H1 (cell line): ENCODE data around the gene TPM2. TPM values are rescaled to one million over a fixed set of nuclear protein-coding genes. Genes with fewer than 3 reads are reported as not detected.

Experiments
- CTCF ChIA-PET: fragments of 300-600 bp; sonication (Branson Sonifier 250); formaldehyde crosslinking; loops from one replicate; lab custom pipeline; 2021; ENCODE audit not compliant: partially characterized antibody; lab: Charles Lee
- POLR2A ChIA-PET: fragments of 300-600 bp; sonication (Branson Sonifier 250); formaldehyde crosslinking; loops from one replicate; lab custom pipeline; 2021; ENCODE audit warnings: inconsistent platforms; ENCODE audit not compliant: partially characterized antibody; lab: Charles Lee
- DNase-seq, 2 experiments: peaks; one replicate each; pipeline versions ENCODE4 v3.0.0 to v3.0.0-alpha.2; 2010 to 2022; ENCODE audit warnings: low spot score in 2 of 2, low read depth in 1 of 2, mixed read lengths in 1 of 2
- FAIRE-seq: peaks from 2 replicates; lab custom pipeline; 2011; peaks lifted over from hg19 to GRCh38; lab: Jason Lieb, UNC
- H2AFZ ChIP-seq: 2 replicates; pipeline ENCODE4 v1.8.1; 2012; ENCODE audit warnings: low read length, inconsistent platforms
- H2AK5ac ChIP-seq: 2 replicates; pipeline ENCODE4 v1.6.1; 2013; ENCODE audit warnings: low read depth, low read length
- H2BK120ac ChIP-seq: replicated peaks from 2 replicates; pipeline ENCODE3; 2013; ENCODE audit warnings: low read depth, low read length, inconsistent platforms
- H2BK12ac ChIP-seq: 2 replicates; pipeline ENCODE4 v1.6.1; 2013; ENCODE audit warnings: low read depth, low read length
- H2BK15ac ChIP-seq: 2 replicates; pipeline ENCODE4 v1.6.1; 2013; ENCODE audit warnings: low read length
- H2BK20ac ChIP-seq: 2 replicates; pipeline ENCODE4 v1.6.1; 2013; ENCODE audit warnings: low read length
- H2BK5ac ChIP-seq: 2 replicates; pipeline ENCODE4 v1.6.1; 2013; ENCODE audit warnings: low read depth, low read length
- H3K14ac ChIP-seq: 2 replicates; pipeline ENCODE4 v1.6.1; 2013; ENCODE audit warnings: inconsistent platforms; ENCODE audit not compliant: insufficient read length
- H3K18ac ChIP-seq: 2 replicates; pipeline ENCODE4 v1.6.1; 2013; ENCODE audit warnings: low read length; ENCODE audit errors: extremely low read depth
- H3K23ac ChIP-seq: 2 replicates; pipeline ENCODE4 v1.6.1; 2013; ENCODE audit warnings: inconsistent platforms; ENCODE audit not compliant: insufficient read length
- H3K23me2 ChIP-seq: 2 replicates; pipeline ENCODE4 v1.6.1; 2013; ENCODE audit warnings: low read depth, low read length
- H3K27ac ChIP-seq: 2 replicates; pipeline ENCODE4 v1.6.1; 2011; ENCODE audit warnings: low read depth, low read length, inconsistent platforms
- H3K27me3 ChIP-seq, 4 experiments: replicated peaks in 1 of 4; 1 replicate in 1 of 4; 2 replicates in 3 of 4; pipeline versions ENCODE4 v1.6.1 to v1.8.1; 2011 to 2013; ENCODE audit warnings: low read length in 3 of 4, mild to moderate bottlenecking in 3 of 4, inconsistent platforms in 2 of 4, mixed read lengths in 2 of 4, moderate library complexity in 1 of 4; ENCODE audit not compliant: control insufficient read depth in 3 of 4, insufficient read depth in 3 of 4; ENCODE audit errors: extremely low read depth in 1 of 4
- H3K36me3 ChIP-seq, 4 experiments: 2 replicates each; pipeline versions ENCODE4 v1.6.1 to v1.8.1; 2011 to 2013; ENCODE audit warnings: mild to moderate bottlenecking in 4 of 4, low read length in 3 of 4, moderate library complexity in 2 of 4, control low read depth in 1 of 4, inconsistent platforms in 1 of 4; ENCODE audit not compliant: insufficient read depth in 4 of 4, control insufficient read depth in 2 of 4
- H3K4ac ChIP-seq: replicated peaks from 2 replicates; pipeline ENCODE3; 2013; ENCODE audit warnings: low read length, low read depth, mixed read lengths, inconsistent platforms; ENCODE audit not compliant: insufficient read length
- H3K4me1 ChIP-seq, 4 experiments: replicated peaks in 1 of 4; 1 replicate in 1 of 4; 2 replicates in 3 of 4; pipeline versions ENCODE4 v1.6.1 to v1.8.1; 2011 to 2013; ENCODE audit warnings: low read length in 3 of 4, inconsistent platforms in 2 of 4, mixed read lengths in 1 of 4; ENCODE audit not compliant: insufficient read depth in 4 of 4, control insufficient read depth in 3 of 4
- H3K4me2 ChIP-seq, 2 experiments: 2 replicates each; pipeline versions ENCODE4 v1.6.1 to v1.8.1; 2011 to 2013; ENCODE audit warnings: low read depth in 2 of 2, low read length in 2 of 2, control low read depth in 1 of 2, inconsistent platforms in 1 of 2, mild to moderate bottlenecking in 1 of 2; ENCODE audit not compliant: insufficient read depth in 1 of 2
- H3K4me3 ChIP-seq, 4 experiments: fragments of 200-600, 300-600 bp in 1 of 4; sonication (generic), shearing (Covaris generic), sonication (Bioruptor Twin) in 1 of 4; 2 replicates each; pipeline versions ENCODE4 v1.5.1 to v1.8.1; 2011 to 2016; ENCODE audit warnings: low read length in 4 of 4, low read depth in 3 of 4, control low read depth in 2 of 4, inconsistent platforms in 2 of 4, mild to moderate bottlenecking in 2 of 4, mixed read lengths in 1 of 4, moderate library complexity in 1 of 4; ENCODE audit not compliant: insufficient read depth in 2 of 4; ENCODE audit errors: extremely low read depth in 1 of 4
- H3K56ac ChIP-seq: replicated peaks from 2 replicates; pipeline ENCODE3; 2013; ENCODE audit warnings: low read depth, mild to moderate bottlenecking, mixed read lengths, low read length, inconsistent platforms; ENCODE audit not compliant: insufficient read length
- H3K79me1 ChIP-seq: 2 replicates; pipeline ENCODE4 v1.6.1; 2013; ENCODE audit warnings: low read depth, low read length, control low read depth
- H3K79me2 ChIP-seq, 2 experiments: 2 replicates each; pipeline versions ENCODE4 v1.6.1 to v1.8.1; 2012 to 2013; ENCODE audit warnings: low read length in 2 of 2, mild to moderate bottlenecking in 2 of 2, inconsistent platforms in 1 of 2; ENCODE audit not compliant: insufficient read depth in 2 of 2, control insufficient read depth in 1 of 2
- H3K9ac ChIP-seq, 4 experiments: replicated peaks in 1 of 4; 1 replicate in 1 of 4; 2 replicates in 3 of 4; pipeline versions ENCODE4 v1.6.1 to v1.8.1; 2011 to 2013; ENCODE audit warnings: low read depth in 3 of 4, low read length in 3 of 4, control low read depth in 2 of 4, mild to moderate bottlenecking in 2 of 4, moderate library complexity in 2 of 4, inconsistent platforms in 1 of 4; ENCODE audit errors: extremely low read depth in 1 of 4
- H3K9me3 ChIP-seq, 2 experiments: 2 replicates each; pipeline versions ENCODE4 v1.6.1 to v1.8.1; 2012 to 2013; ENCODE audit warnings: mild to moderate bottlenecking in 2 of 2, moderate library complexity in 2 of 2, control low read depth in 1 of 2, inconsistent platforms in 1 of 2, low read depth in 1 of 2, low read length in 1 of 2, mixed read lengths in 1 of 2; ENCODE audit not compliant: insufficient read depth in 2 of 2
- H4K20me1 ChIP-seq, 2 experiments: replicated peaks in 1 of 2; 2 replicates each; pipeline versions ENCODE3 to v1.8.1; 2011 to 2013; ENCODE audit warnings: inconsistent platforms in 2 of 2, low read length in 2 of 2, mild to moderate bottlenecking in 1 of 2; ENCODE audit not compliant: insufficient read depth in 2 of 2, control insufficient read depth in 1 of 2
- H4K5ac ChIP-seq: 2 replicates; pipeline ENCODE4 v1.6.1; 2013; ENCODE audit warnings: low read length, low read depth, mixed read lengths, inconsistent platforms; ENCODE audit not compliant: insufficient read length
- H4K8ac ChIP-seq: 2 replicates; pipeline ENCODE4 v1.8.0; 2013; ENCODE audit warnings: mild to moderate bottlenecking, moderate library complexity, low read length, inconsistent platforms; ENCODE audit not compliant: insufficient read depth; ENCODE audit errors: extremely low read depth
- H4K91ac ChIP-seq: replicated peaks from 2 replicates; pipeline ENCODE3; 2013; ENCODE audit warnings: low read length, mixed read lengths, inconsistent platforms; ENCODE audit not compliant: insufficient read length
- CBX5 ChIP-seq: fragments of 300-800, 300-1000 bp; sonication (generic); IDR thresholded peaks from 2 replicates; pipeline ENCODE4 v1.7.1; 2016; ENCODE audit warnings: antibody characterized with exemption, low read length, low read depth
- CHD1 ChIP-seq: IDR thresholded peaks from 2 replicates; pipeline ENCODE4 v1.6.1; 2012; ENCODE audit warnings: low read depth, low read length, improper control_type of control experiment
- EP300 ChIP-seq, 2 experiments: IDR thresholded peaks; 1 replicate in 1 of 2; 2 replicates in 1 of 2; pipeline ENCODE4 v1.6.1; 2011 to 2012; ENCODE audit warnings: low read depth in 2 of 2, low read length in 2 of 2, mild to moderate bottlenecking in 2 of 2, borderline replicate concordance in 1 of 2, inconsistent platforms in 1 of 2, moderate library complexity in 1 of 2
- FOSL1 ChIP-seq: IDR thresholded peaks from 2 replicates; pipeline ENCODE4 v1.6.1; 2011; ENCODE audit warnings: mild to moderate bottlenecking, low read depth, low read length, moderate library complexity; ENCODE audit not compliant: insufficient read depth
- KDM5A ChIP-seq: fragments of 200-600 bp; IDR thresholded peaks from 2 replicates; pipeline ENCODE4 v1.7.1; 2012; ENCODE audit warnings: mild to moderate bottlenecking, low read length, inconsistent platforms, mixed read lengths
- POLR2AphosphoS5 ChIP-seq: IDR thresholded peaks from 2 replicates; pipeline ENCODE4 v1.6.1; 2011; ENCODE audit warnings: low read depth, low read length
- RAD21 ChIP-seq, 2 experiments: IDR thresholded peaks in 1 of 2; conservative IDR thresholded peaks in 1 of 2; 2 replicates each; pipeline ENCODE4 v1.6.1; 2011; ENCODE audit warnings: low read depth in 2 of 2, low read length in 2 of 2, improper control_type of control experiment in 1 of 2, inconsistent platforms in 1 of 2, mild to moderate bottlenecking in 1 of 2, moderate library complexity in 1 of 2
- SUZ12 ChIP-seq: fragments of 200-600 bp; sonication (generic); IDR thresholded peaks from 2 replicates; pipeline ENCODE4 v1.6.1; 2012; ENCODE audit warnings: mild to moderate bottlenecking, inconsistent platforms, low read length, moderate library complexity, mixed read lengths
- TBP ChIP-seq: IDR thresholded peaks from 2 replicates; pipeline ENCODE4 v1.6.1; 2011; ENCODE audit warnings: low read depth, low read length, improper control_type of control experiment
- WGBS, 2 experiments: shearing (Covaris generic) in 1 of 2; methylation state at CpG; one replicate each; pipeline versions ENCODE4 v1.1.6 to v1.1.7; 2013 to 2015; ENCODE audit warnings: low lambda C conversion rate in 2 of 2, mixed read lengths in 2 of 2, inconsistent platforms in 1 of 2, low coverage in 1 of 2, missing lambda C conversion rate in 1 of 2; ENCODE audit not compliant: insufficient replicate concordance in 2 of 2, insufficient coverage in 1 of 2, insufficient read length in 1 of 2; ENCODE audit errors: extremely low coverage in 1 of 2, missing lambda C conversion rate in 1 of 2; 5-methylcytosine and 5-hydroxymethylcytosine counted together
- polyA plus RNA-seq, 7 experiments: library from polyadenylated mRNA; depleted of rRNA in 3 of 7; stranded (reverse) in 5 of 7; unstranded in 2 of 7; fragments of >200 nt in 5 of 7; fragments of 200-250 nt in 2 of 7; gene quantifications; 1 replicate in 5 of 7; 2 replicates in 1 of 7; 4 replicates in 1 of 7; pipeline versions ENCODE4 v1.2.1 to v1.2.3, GENCODE V29; 2011 to 2013; ENCODE audit warnings: missing spikeins in 2 of 7, mixed read lengths in 2 of 7
- total RNA-seq: library from RNA; stranded (reverse); fragmentation: NEBNext Ultra II Directional; extraction: Animal tissue kit (Norgen Biotek cat#: 25700); gene quantifications from 2 replicates; pipeline ENCODE4 v1.2.1, GENCODE V29; 2021
- TF ChIP-seq, protein P1 (sequence below), 3 experiments: IDR thresholded peaks; 1 replicate in 2 of 3; 2 replicates in 1 of 3; pipeline versions ENCODE4 v1.5.1 to v1.6.1; 2011; ENCODE audit warnings: low read length in 3 of 3, mild to moderate bottlenecking in 3 of 3, inconsistent platforms in 2 of 3, low read depth in 1 of 3, moderate library complexity in 1 of 3; ENCODE audit not compliant: insufficient read depth in 1 of 3; ENCODE audit errors: control extremely low read depth in 1 of 3

Gene TPM2
- total and polyA plus RNA-seq, 2 of the 8 experiments (the other 6 are each of a cell fraction or from before 2014, with no cell fraction given), result 62.5 to 181 TPM

DNA sequence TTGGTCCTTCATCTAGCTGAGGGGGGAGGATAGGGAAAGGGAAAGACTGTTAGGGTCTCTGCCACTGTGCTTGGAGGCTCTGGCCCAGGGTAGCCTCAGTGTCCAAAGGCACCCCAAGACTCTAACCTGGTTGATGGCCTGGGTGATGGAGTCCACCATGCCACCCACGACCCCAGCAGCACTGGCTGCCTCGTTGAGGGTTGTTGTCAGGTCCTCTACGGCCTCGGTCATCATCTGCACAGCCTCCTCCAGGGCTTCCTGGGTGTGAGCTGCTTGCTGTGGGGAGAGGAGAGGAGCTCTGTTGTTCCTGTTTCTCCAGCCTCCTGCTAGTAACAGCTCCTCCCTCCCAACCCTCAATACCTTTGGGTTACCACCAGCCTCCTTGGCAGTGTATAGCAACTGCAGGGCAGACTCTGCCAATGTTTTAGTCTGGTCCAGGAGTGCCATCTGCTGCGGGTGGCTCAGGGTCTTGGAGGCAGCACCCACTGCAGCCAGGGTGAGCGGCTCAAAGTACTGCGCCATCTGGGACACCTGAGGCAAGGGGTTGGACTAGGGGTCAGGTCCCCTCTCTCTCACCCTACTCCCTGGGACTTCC, 16.2 kb upstream of the TPM2 start:
- H3K23me2 ChIP-seq, result no peaks in the 10 kb centered on the region
- H3K4me2 ChIP-seq, result no peak overlapping the region
- no peaks in the 10 kb centered on the region for H3K27me3 ChIP-seq
- no peak overlapping the region for H4K5ac ChIP-seq
- no peak overlapping the region for H2BK5ac ChIP-seq
- H2AFZ ChIP-seq, result no peak overlapping the region
- no peaks in the 10 kb centered on the region for H3K9me3 ChIP-seq
- H2BK120ac ChIP-seq, result no peak overlapping the region
- no peaks in the 10 kb centered on the region for H3K4me1 ChIP-seq
- FAIRE-seq (no peak), DNase-seq (no peak)
- H4K8ac ChIP-seq, result no peak overlapping the region
- peaks cover 39 to 85% (median 75%) of the 10 kb centered on the region in 4 experiments for H3K36me3 ChIP-seq
- no peak overlapping the region for H3K18ac ChIP-seq
- WGBS, 2 experiments, result 89% methylated on average over 7 of the region's 7 CpGs; no CpG with 5 or more reads in 1 of the 2 experiments
- ChIA-PET POLR2A (interaction anchor here (0.7 to 4.8 kb wide), 7 partner anchors 10 to 34 kb away, joined by 3 to 19 read pairs (median 3); partner anchors contain the start of genes CREB3, TLN1 and TPM2), CTCF (interaction anchor here (0.8 to 13.1 kb wide), 10 partner anchors 9 to 43 kb away, joined by 3 to 199 read pairs (median 4); partner anchors contain the start of genes ARHGEF39 and TPM2)
- H3K79me2 ChIP-seq, result no peaks in the 10 kb centered on the region
- no peak overlapping the region for H3K14ac ChIP-seq
- no peak overlapping the region for H4K91ac ChIP-seq
- no peak overlapping the region for H3K9ac ChIP-seq
- no peak overlapping the region for H2BK12ac ChIP-seq
- no peak overlapping the region for H3K56ac ChIP-seq
- H2BK20ac ChIP-seq, result no peak overlapping the region
- H3K79me1 ChIP-seq, result no peaks in the 10 kb centered on the region
- no peak overlapping the region for H2AK5ac ChIP-seq
- peaks cover 0 to 8% of the 10 kb centered on the region in 2 experiments for H4K20me1 ChIP-seq
- H3K4me3 ChIP-seq, result no peak overlapping the region
- no peak overlapping the region for H3K23ac ChIP-seq
- H3K4ac ChIP-seq, result no peak overlapping the region
- no peak overlapping the region for H3K27ac ChIP-seq
- H2BK15ac ChIP-seq, result no peak overlapping the region
- TF ChIP-seq SUZ12, result no peak
- no peak for TF ChIP-seq CBX5
- TF ChIP-seq CHD1, result no peak
- TF ChIP-seq TBP, result no peak
- TF ChIP-seq RAD21 (IDR thresholded peaks at IDR 0.05 in 1 of 2, conservative IDR thresholded peaks at IDR 0.05 in 1 of 2; ENCODE audit: low read depth in 2 of 2, low read length in 2 of 2), result no peak
- no peak for TF ChIP-seq FOSL1
- no peak for TF ChIP-seq POLR2AphosphoS5
- TF ChIP-seq, protein P1, sequence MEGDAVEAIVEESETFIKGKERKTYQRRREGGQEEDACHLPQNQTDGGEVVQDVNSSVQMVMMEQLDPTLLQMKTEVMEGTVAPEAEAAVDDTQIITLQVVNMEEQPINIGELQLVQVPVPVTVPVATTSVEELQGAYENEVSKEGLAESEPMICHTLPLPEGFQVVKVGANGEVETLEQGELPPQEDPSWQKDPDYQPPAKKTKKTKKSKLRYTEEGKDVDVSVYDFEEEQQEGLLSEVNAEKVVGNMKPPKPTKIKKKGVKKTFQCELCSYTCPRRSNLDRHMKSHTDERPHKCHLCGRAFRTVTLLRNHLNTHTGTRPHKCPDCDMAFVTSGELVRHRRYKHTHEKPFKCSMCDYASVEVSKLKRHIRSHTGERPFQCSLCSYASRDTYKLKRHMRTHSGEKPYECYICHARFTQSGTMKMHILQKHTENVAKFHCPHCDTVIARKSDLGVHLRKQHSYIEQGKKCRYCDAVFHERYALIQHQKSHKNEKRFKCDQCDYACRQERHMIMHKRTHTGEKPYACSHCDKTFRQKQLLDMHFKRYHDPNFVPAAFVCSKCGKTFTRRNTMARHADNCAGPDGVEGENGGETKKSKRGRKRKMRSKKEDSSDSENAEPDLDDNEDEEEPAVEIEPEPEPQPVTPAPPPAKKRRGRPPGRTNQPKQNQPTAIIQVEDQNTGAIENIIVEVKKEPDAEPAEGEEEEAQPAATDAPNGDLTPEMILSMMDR (IDR thresholded peaks at IDR 0.05; ENCODE audit: control extremely low read depth in 1 of 3, insufficient read depth in 1 of 3, low read depth in 1 of 3, low read length in 3 of 3), result no peak
- no peak for TF ChIP-seq KDM5A
- TF ChIP-seq EP300 (IDR thresholded peaks at IDR 0.05; ENCODE audit: borderline replicate concordance in 1 of 2, low read depth in 2 of 2, low read length in 2 of 2), result no peak
